H1 (cell line): Measurements from ENCODE around the gene DHDH. TPM values are rescaled to one million over a fixed set of nuclear protein-coding genes. Genes with fewer than 3 reads are reported as not detected.

ENCODE experiments used
- ATF3 ChIP-seq: IDR thresholded peaks from 2 replicates; pipeline ENCODE4 v1.6.1; 2011; ENCODE audit warnings: low read depth, mild to moderate bottlenecking, low read length; ENCODE audit not compliant: insufficient read depth
- BACH1 ChIP-seq: IDR thresholded peaks from 2 replicates; pipeline ENCODE4 v1.6.1; 2012; ENCODE audit warnings: low read length, improper control_type of control experiment
- CBX8 ChIP-seq: fragments of 300-800, 300-1000 bp; sonication (generic); IDR thresholded peaks from 2 replicates; pipeline ENCODE4 v1.7.1; 2016; ENCODE audit warnings: low read depth, low read length, borderline replicate concordance
- CHD7 ChIP-seq: fragments of 300-600 bp; sonication (generic); IDR thresholded peaks from 2 replicates; pipeline ENCODE4 v1.7.1; 2012; ENCODE audit warnings: low read length, moderate library complexity, mild to moderate bottlenecking, inconsistent platforms; ENCODE audit not compliant: insufficient replicate concordance
- SP2 ChIP-seq: IDR thresholded peaks from 2 replicates; pipeline ENCODE4 v1.6.1; 2012; ENCODE audit warnings: mild to moderate bottlenecking, low read length, inconsistent platforms
- TAF7 ChIP-seq: optimal IDR thresholded peaks from 2 replicates; pipeline ENCODE3; 2011; ENCODE audit warnings: low read depth, mild to moderate bottlenecking, inconsistent platforms, low read length, moderate library complexity, borderline replicate concordance
- TCF12 ChIP-seq: IDR thresholded peaks from 2 replicates; pipeline ENCODE4 v1.6.1; 2011; ENCODE audit warnings: low read depth, mild to moderate bottlenecking, low read length
- USF2 ChIP-seq: IDR thresholded peaks from 2 replicates; pipeline ENCODE4 v1.6.1; 2011; ENCODE audit warnings: low read length, improper control_type of control experiment
- polyA plus RNA-seq, 7 experiments: library from polyadenylated mRNA; depleted of rRNA in 3 of 7; stranded (reverse) in 5 of 7; unstranded in 2 of 7; fragments of >200 nt in 5 of 7; fragments of 200-250 nt in 2 of 7; gene quantifications; 1 replicate in 5 of 7; 2 replicates in 1 of 7; 4 replicates in 1 of 7; pipeline versions ENCODE4 v1.2.1 to v1.2.3, GENCODE V29; 2011 to 2013; ENCODE audit warnings: missing spikeins in 2 of 7, mixed read lengths in 2 of 7
- total RNA-seq: library from RNA; stranded (reverse); fragmentation: NEBNext Ultra II Directional; extraction: Animal tissue kit (Norgen Biotek cat#: 25700); gene quantifications from 2 replicates; pipeline ENCODE4 v1.2.1, GENCODE V29; 2021

DHDH gene
- total and polyA plus RNA-seq, 2 of the 8 experiments (the other 6 are each of a cell fraction or from before 2014, with no cell fraction given): 2.2 to 2.8 TPM

GRCh38 chr19:48993175-48994034 is 59.9 kb downstream of the DHDH start, which contains the start of the genes GYS1 and RUVBL2 (continued):
- TF ChIP-seq CHD7: no peak
- TF ChIP-seq BACH1: peak; percentile 64; the same call in 1 of the 2 replicates
- no peak for TF ChIP-seq TCF12
- no peak for TF ChIP-seq USF2
- TF ChIP-seq TAF7: peak; percentile 68
- no peak for TF ChIP-seq CBX8
- peak; percentile 49 for TF ChIP-seq SP2
- TF ChIP-seq ATF3: no peak
